Measurements from ENCODE around the gene FAM43B. TPM values are rescaled to one million over a fixed set of nuclear protein-coding genes. Genes with fewer than 3 reads are reported as not detected.
"Not testable (repeated sequence)": the region's sequence is repeated elsewhere in the genome, so short reads cannot be mapped to it uniquely, and the experiment has no call there.

FAM43B gene, protein sequence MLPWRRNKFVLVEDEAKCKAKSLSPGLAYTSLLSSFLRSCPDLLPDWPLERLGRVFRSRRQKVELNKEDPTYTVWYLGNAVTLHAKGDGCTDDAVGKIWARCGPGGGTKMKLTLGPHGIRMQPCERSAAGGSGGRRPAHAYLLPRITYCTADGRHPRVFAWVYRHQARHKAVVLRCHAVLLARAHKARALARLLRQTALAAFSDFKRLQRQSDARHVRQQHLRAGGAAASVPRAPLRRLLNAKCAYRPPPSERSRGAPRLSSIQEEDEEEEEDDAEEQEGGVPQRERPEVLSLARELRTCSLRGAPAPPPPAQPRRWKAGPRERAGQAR
- 0.25 and 0.73 TPM in 2 replicates for total RNA-seq (2014; rRNA removed; shearing (Covaris generic))

DNA sequence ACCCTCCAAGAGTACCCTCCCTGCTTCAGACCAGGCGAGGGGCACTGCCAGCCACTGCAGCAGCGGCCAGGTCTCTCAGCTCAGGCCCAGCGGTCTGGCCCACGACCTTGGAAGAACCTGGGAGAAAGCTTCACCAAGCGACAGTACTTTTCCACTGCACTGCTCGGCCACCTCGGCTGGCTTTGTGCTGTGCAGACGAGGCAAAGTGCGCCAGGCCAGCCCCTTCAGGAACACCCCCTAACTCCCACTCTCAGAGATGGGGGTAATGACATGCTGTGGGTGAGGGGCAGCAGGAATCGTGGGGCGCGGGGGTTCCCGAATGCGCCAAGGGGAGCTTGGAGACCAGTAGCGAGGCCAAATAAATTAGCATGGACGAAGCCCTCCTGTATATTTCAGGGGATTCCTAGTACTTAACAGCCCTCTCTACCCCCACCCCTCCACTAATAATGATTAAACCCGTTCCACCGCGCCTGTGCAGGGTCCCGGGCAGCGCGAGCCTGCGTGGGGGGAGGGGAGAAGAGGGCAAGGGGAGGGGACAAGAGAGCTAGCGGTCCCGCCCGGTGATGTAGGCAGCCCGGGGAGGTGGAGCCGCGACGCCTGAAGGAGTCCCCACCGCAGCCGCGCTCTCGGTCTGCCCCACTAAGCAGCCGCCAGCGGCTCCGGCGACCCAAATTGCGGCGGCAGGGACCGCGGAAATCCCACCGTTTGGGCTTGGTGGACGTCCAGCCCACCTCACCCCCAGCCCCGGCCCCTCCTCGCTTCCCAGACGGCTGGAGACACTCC is at the start of gene FAM43B:
TSS of gene FAM43B (plus strand) at position 629 of the 783 bp plus-strand sequence. CDS start 401 bp downstream, outside the sequence.
- peak within 1 kb of the TSS; percentile 38; the same call in 1 of the 2 replicates for H3K27ac ChIP-seq
- H3K4me1 ChIP-seq, result no peaks in the 10 kb centered on the region
- no peaks in the 10 kb centered on the region for H3K36me3 ChIP-seq
- H3K27me3 ChIP-seq, result peaks cover 3% of the 10 kb centered on the region; the same call in 1 of the 2 replicates
- peak; percentile 62 to 63 for DNase-seq
- peak within 1 kb of the TSS; percentile 51 for H3K4me3 ChIP-seq
- no peaks in the 10 kb centered on the region for H3K9me3 ChIP-seq (replicated peaks)

- no peaks in the 10 kb centered on the region for H3K9me3 ChIP-seq (replicated peaks)
- H3K4me3 ChIP-seq, result no peak overlapping the region
- H3K4me1 ChIP-seq, result no peaks in the 10 kb centered on the region
- peaks cover 24% of the 10 kb centered on the region for H3K36me3 ChIP-seq
- no peak for DNase-seq
- no peak overlapping the region for H3K27ac ChIP-seq
- H3K27me3 ChIP-seq, result no peaks in the 10 kb centered on the region
Measured at GRCh38 chr1:20505488-20505887, 46.9 kb upstream of the FAM43B start.

- H3K27me3 ChIP-seq, result no peaks in the 10 kb centered on the region
- H3K4me3 ChIP-seq, result peak overlapping the region; percentile 86
- peaks cover 13% of the 10 kb centered on the region for H3K36me3 ChIP-seq
- no peaks in the 10 kb centered on the region for H3K9me3 ChIP-seq (replicated peaks)
- H3K27ac ChIP-seq, result no peak overlapping the region
- DNase-seq, result no peak
- H3K4me1 ChIP-seq, result no peaks in the 10 kb centered on the region
Measured at GRCh38 chr1:20507248-20507563, 45.2 kb upstream of the FAM43B start.

DNA sequence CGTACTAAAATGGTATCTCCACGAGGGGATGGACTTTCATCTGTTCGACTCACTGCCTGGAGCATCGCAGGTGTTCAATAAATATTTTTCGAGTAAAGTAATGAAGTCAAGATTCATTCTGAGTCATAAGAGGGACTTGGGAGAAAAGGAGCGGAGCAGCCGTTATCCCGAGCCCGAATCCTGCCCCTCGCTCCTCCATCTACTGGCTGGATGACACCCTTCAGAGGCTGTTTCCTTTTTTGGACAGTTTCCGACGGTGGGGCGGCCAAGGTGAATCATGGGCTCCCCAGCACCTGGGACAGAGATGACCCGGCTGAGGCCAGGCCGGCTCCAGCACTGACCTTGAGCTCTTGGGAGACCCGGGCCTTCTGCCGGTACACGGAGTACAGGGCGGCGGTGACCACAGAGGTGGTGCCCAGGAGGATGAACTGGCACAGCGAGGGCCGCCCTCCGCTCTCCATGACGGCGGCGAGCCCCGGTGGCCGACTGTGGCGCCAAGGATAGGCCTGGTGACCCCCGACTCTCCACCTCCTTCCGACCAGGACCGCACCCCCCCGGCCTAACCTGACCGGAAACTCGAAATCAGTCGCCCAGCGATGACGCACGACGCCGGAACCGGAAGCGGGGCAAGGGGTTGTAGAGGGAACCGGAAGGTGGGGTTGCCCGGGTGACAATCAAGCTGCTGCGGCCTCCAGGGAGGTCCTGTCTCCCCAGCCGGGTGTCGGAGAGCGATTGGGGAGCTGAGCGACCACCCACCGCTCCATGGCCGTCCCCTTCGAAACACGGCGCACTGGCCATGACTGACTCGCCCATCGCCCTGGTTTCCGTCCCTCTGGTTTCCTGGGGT is 44.6 kb upstream of the FAM43B start, which contains the start of gene MUL1:
TSS of gene MUL1 (minus strand) at position 588 of the 847 bp plus-strand sequence. CDS start at position 461, 127 bp downstream.
- Histone ChIP-seq H3K36me3 (peaks cover 8% of the 10 kb centered on the region), H3K27ac (peak within 1 kb of the TSS; percentile 45), H3K4me3 (peak within 1 kb of the TSS; percentile 86), H3K27me3 (no peaks in the 10 kb centered on the region), H3K4me1 (no peaks in the 10 kb centered on the region), H3K9me3 (replicated peaks) (no peaks in the 10 kb centered on the region)
- DNase-seq, result peak; percentile 95 to 96

DNA sequence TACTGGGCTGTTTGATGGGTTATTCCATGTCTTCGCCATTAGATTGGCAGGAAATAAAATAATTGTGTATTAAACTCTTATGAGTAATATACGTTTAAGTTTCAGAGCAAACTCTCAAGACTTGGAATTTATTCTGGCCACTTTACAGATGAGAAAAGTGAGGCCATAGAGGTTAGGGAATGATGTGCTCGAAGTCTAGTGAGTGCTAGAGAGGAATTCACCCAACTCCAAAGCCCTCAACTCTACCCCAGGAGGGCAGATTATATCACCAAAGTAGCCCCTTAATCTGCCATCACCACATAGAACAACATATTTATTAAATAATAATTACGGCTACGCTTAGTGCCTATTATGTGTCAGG is 44.0 kb upstream of the FAM43B start:
- Histone ChIP-seq H3K27me3 (no peaks in the 10 kb centered on the region), H3K9me3 (replicated peaks) (no peaks in the 10 kb centered on the region), H3K4me1 (no peaks in the 10 kb centered on the region), H3K36me3 (peaks cover 1% of the 10 kb centered on the region; the same call in 1 of the 2 replicates), H3K27ac (peak overlapping the region; percentile 45; the same call in 1 of the 2 replicates), H3K4me3 (peak overlapping the region; percentile 86)
- DNase-seq, result no peak

- no peaks in the 10 kb centered on the region for H3K4me1 ChIP-seq
- H3K27me3 ChIP-seq, result peaks cover 12% of the 10 kb centered on the region
- no peak overlapping the region for H3K27ac ChIP-seq
- H3K9me3 ChIP-seq (replicated peaks), result no peaks in the 10 kb centered on the region
- DNase-seq, result no peak
- H3K4me3 ChIP-seq, result no peak overlapping the region
- H3K36me3 ChIP-seq, result no peaks in the 10 kb centered on the region
Measured at GRCh38 chr1:20511518-20512428, 40.6 kb upstream of the FAM43B start.

- H3K36me3 ChIP-seq; H3K4me1 ChIP-seq; H3K4me3 ChIP-seq; H3K27ac ChIP-seq; H3K9me3 ChIP-seq (replicated peaks); DNase-seq: not testable (repeated sequence)
- peaks cover 27% of the 10 kb centered on the region for H3K27me3 ChIP-seq
Measured at GRCh38 chr1:20519609-20520262, 32.6 kb upstream of the FAM43B start.

GRCh38 chr1:20521960-20522861 is 30.2 kb upstream of the FAM43B start:
- no peaks in the 10 kb centered on the region for H3K4me1 ChIP-seq
- peaks cover 15% of the 10 kb centered on the region; the same call in 1 of the 2 replicates for H3K27me3 ChIP-seq
- no peak overlapping the region for H3K27ac ChIP-seq
- peak; percentile 82 to 91 for DNase-seq
- no peaks in the 10 kb centered on the region for H3K9me3 ChIP-seq (replicated peaks)
- H3K4me3 ChIP-seq, result no peak overlapping the region
- H3K36me3 ChIP-seq, result no peaks in the 10 kb centered on the region

- Histone ChIP-seq H3K4me1 (no peaks in the 10 kb centered on the region), H3K36me3 (no peaks in the 10 kb centered on the region), H3K27me3 (peaks cover 11% of the 10 kb centered on the region; the same call in 1 of the 2 replicates), H3K4me3 (no peak overlapping the region), H3K27ac (no peak overlapping the region), H3K9me3 (replicated peaks) (no peaks in the 10 kb centered on the region)
- no peak for DNase-seq
Measured at GRCh38 chr1:20526267-20526666, 26.1 kb upstream of the FAM43B start.

DNA sequence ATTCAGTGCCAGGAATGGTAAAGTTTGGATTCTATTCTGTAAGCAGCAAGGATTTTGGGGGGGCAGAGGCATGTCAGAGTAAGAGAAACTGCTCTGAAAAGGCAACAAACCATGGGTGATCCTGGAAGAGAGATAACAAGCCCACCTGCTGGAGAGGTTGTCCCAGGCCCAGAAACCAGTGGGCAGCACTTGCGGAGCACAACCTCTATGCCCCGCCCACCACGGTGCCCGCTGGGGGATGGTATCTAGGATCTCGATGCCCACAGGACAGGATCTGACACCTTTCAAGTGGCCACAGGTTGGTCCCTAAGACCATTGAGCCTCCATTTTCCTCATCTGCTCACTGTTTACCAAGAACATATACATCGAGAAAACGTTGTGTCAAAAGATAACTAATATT is 24.2 kb upstream of the FAM43B start:
- Histone ChIP-seq H3K9me3 (replicated peaks) (no peaks in the 10 kb centered on the region), H3K4me1 (no peaks in the 10 kb centered on the region), H3K4me3 (no peak overlapping the region), H3K27ac (no peak overlapping the region), H3K27me3 (peaks cover 17% of the 10 kb centered on the region; the same call in 1 of the 2 replicates), H3K36me3 (no peaks in the 10 kb centered on the region)
- DNase-seq, result no peak

- H3K27me3 ChIP-seq, result peaks cover 31% of the 10 kb centered on the region
- no peak overlapping the region for H3K27ac ChIP-seq
- no peaks in the 10 kb centered on the region for H3K4me1 ChIP-seq
- no peaks in the 10 kb centered on the region for H3K9me3 ChIP-seq (replicated peaks)
- no peaks in the 10 kb centered on the region for H3K36me3 ChIP-seq
- H3K4me3 ChIP-seq, result no peak overlapping the region
- DNase-seq, result no peak
Measured at GRCh38 chr1:20530306-20530705, 22.1 kb upstream of the FAM43B start.

- DNase-seq, result no peak
- Histone ChIP-seq H3K27me3 (peaks cover 36% of the 10 kb centered on the region), H3K4me1 (no peaks in the 10 kb centered on the region), H3K27ac (no peak overlapping the region), H3K4me3 (no peak overlapping the region), H3K9me3 (replicated peaks) (no peaks in the 10 kb centered on the region), H3K36me3 (no peaks in the 10 kb centered on the region)
Measured at GRCh38 chr1:20530901-20531300, 21.5 kb upstream of the FAM43B start.
